ENCODE results near the gene GSE1.

The GSE1 gene

DNA sequence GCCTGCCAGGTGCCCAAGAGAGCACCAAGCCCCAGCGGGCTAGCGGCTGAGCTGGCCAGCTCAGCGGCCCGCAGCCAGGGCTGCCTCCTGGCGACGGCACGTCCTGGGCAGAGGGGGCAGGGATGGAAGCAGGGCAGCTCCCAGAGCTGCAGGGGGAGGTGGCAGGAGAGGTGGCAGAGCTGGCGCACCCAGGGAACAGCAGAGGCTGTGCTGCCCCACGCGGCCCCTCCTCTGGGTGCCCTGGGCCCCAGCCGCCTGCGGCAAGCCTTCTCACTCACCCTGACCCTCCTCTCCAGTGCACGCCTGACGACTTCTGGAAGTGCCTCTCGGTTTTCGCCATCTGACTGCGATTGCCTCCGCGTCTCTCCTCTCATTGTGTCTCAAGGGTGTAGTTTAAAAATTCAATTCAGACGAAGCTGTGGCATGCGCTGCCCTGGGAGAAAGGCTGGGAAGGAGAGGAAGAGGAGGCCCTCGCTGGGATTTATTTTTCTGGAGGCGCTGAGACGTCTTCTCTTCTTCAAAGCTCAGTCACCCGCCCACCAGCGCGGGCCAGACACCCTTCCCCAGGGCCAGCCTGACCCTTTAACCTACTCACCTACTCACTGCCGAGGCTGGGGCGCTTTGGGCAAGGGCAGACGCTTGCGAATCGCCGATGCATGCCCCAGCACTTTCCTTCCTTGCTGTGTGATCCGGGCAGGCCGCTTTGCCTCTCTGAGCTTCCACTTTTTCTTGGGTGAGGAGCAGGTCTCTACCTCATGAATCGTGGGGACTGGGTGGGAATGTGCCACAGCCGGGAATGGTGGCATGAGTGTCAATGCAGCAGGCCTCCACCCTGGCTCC, 24.9 kb downstream of the GSE1 start:
- no peak for DNase-seq (ENCODE audit: low read depth, low spot score)

DNA sequence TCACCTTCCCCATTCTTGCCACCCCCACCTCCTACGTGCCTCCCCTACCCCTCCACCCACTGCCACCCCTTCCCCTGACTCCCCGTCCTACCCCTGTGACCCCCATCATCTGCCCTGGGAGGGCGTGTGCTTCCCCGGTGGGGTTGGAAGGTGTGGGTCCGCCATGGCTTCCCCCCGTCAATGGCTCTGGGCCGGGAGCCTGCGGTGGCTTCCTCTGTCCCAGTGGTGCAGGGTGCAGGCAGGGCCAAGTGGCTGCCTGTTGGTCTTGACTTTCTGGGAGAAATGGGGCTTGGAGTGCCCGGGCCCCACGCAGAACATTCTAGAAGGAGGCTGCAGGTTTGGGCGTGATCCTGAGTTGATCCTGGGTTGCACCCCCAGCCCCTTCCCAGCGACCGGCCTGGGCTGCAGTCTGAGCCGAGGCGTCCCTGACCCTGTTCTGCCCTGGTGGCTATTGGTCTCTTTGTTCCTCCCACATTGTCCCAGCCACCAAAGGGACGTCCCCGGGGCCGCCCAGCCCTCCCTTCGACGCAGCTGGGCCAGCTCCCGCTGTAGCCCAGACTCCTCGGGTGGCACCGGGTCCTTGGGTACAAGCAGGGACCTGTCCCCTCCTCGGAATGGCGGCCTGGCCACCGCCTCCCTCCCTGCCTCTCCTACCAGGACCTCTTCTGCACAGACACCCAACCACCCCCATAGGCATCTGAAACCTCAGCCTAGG, 25.7 kb downstream of the GSE1 start:
- H3K4me3 ChIP-seq (ENCODE audit: low read length) = no peak overlapping the region
- DNase-seq (ENCODE audit: low read depth, low spot score) = no peak

More for the DNA sequence above, 24.9 kb downstream of the GSE1 start:
- H3K4me3 ChIP-seq (ENCODE audit: low read length) = no peak overlapping the region

DNA sequence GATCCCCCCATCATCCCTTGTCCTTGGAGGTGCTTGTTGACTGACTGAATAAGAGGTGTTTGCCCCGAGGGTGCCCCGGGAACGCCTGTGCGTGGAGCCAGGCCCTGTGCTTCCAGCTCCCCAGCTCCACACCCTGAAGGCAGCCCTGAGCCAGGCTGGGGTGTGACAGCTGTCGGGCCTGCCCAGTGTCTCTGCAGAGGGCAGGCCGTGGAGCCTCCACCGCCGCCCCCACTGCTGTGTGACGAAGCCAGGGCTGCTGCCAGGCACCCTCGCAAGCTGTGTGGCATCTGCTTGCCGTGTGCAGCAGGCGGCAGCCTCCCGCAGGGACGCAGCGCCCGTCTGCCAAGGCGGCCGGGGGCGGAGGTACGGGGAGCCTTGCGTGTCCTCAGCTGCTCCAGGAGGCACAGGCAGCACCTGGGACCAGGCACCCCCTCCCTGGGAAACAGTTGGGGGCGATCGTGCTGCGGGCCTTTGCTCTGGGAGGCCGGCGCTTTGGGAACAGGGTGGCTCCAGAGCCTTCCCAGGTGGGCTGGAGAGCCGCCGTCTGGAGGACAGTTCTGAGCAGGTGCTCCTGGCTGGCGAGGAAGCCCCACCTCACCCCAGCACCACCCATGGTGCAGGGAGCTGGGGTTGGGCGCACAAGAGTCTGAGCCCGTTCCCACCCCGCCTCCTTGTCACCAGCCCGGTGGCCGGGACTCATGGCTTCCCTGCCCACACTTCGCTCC, 26.6 kb downstream of the GSE1 start:
- DNase-seq (ENCODE audit: low read depth, low spot score) = no peak
- no peak overlapping the region for H3K4me3 ChIP-seq (ENCODE audit: low read length)

DNA sequence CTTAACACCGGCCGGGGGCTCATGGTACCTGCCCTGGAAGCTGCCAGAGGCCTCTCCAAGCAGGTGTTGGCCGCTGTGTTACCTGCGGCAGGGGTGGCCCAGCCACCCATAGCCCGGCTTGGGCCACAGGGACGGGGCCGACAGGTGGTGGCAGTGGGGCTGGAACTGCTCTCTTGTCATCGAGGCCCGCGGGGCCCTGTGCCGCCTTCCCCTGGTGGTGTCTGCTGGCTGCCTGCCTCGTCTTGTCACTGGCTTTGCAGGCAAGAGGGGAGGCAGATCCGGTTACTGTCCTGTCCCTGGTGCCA, 27.1 kb downstream of the GSE1 start:
- DNase-seq (ENCODE audit: low read depth, low spot score) = no peak
- H3K4me3 ChIP-seq (ENCODE audit: low read length) = no peak overlapping the region

DNA sequence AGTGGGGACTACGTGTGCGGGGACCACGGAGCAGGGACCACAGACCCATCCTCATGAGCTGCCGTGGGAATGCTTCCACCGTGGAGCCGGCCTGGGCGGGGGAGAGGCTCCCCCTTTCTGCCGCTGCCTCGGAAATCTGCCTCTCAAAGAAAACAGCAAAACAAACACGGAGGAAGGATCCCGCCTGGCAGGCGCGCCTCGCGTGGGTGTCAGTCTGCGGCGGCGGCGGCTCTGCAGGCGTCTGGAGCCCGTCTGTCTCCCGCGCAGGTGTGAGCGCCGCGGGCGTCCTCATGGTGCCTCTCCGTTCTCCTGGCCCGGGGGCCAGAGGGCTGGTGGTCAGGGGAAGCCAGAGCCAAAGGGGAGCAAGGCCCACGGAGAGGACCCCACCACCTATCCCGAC, 27.5 kb downstream of the GSE1 start:
- no peak overlapping the region for H3K4me3 ChIP-seq (ENCODE audit: low read length)
- no peak for DNase-seq (ENCODE audit: low read depth, low spot score)

DNA sequence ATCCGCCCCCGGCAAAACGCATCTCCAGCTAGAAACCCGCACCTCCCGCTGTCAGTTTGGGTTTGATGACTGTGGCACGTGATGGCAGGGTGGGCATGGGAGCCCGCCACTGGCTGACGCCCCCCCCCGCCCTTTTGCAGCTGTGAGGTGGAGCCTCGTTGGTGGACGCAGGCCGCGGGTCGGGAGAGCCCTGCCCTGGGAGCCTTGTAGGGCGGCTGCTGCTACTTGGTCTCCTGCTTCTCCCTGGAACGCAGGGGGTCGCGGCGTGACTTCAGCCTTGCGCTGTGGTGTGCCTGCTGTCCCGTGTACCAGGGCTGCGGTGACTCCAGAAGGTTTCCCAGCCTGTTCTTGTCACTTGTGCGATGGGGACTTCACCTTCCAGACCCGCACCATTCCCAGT, 28.2 kb downstream of the GSE1 start:
- DNase-seq (ENCODE audit: low read depth, low spot score) = no peak
- H3K4me3 ChIP-seq (ENCODE audit: low read length) = no peak overlapping the region

DNA sequence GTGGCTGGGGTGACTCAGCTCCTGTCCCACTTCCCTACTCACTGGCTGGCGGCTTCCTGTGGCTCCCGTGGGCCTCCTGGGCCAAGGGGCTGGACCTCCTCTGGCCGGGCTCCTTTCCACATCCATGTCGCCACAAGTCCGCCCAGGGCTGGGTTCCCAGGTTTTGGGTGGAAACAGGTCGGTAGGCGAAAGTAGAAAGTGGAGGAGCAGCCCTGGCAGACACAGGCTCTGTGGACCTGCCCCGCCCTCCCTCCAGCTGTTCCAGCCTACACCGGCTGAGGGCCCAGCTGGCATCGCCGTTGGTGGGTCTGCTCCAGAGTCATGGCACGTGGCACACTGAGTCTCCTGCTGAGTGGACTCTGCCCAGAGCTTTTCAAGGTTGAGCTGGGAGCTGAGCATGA, 28.7 kb downstream of the GSE1 start:
- no peak for DNase-seq (ENCODE audit: low read depth, low spot score)

DNA sequence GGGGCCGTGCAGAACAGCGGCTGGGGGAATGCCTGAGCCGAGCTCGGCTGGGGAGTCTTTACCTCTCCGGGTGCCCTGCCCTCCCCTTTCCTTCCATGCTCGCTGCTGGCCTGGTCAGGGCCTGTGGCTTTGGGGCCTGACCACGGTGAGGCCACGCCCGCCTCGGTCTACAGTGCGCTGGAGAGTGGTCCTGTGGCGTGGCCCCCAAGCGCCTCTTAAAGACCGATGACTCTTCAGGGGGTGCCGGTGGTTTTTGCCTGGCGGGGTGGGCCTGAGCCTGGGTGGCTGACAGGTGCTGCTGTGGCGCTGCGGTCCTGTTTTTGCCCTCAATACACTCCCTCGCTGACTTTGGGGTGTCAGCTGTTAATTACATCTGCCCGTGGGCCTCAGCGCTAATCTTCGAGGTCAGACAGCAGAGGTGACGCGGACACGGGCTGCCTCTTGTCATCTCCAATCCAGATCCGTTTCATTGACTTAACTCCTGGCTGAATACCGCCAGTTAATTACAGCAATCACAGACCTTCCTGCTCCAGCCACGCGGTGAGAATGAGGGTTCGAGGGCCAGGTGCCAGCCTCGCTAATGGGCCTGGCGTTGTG, 29.7 kb downstream of the GSE1 start:
- H3K4me3 ChIP-seq (ENCODE audit: low read length) = no peak overlapping the region
- no peak for DNase-seq (ENCODE audit: low read depth, low spot score)

More for the DNA sequence above, 28.7 kb downstream of the GSE1 start:
- H3K4me3 ChIP-seq (ENCODE audit: low read length) = no peak overlapping the region

DNA sequence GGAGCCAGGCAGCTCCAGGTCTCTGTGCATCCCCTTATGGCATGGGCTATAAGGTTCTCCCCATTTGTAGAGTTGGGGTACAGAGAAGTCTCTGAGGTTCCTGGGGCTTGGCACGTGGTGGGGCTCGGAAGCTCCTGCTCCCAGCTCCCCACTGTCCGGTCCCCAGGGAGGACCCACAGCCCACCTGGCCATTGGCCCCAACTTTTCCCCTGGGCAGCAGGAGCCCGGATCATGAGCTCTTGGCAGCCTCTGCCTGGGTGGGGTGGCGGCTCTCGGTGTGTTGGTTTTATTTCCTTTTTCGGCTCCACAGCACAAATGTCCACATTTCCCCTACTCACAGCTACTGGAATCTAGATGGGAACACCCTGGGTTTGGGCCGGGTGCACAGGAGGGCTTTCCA, 30.5 kb downstream of the GSE1 start:
- DNase-seq (ENCODE audit: low read depth, low spot score) = no peak
- H3K4me3 ChIP-seq (ENCODE audit: low read length) = no peak overlapping the region

DNA sequence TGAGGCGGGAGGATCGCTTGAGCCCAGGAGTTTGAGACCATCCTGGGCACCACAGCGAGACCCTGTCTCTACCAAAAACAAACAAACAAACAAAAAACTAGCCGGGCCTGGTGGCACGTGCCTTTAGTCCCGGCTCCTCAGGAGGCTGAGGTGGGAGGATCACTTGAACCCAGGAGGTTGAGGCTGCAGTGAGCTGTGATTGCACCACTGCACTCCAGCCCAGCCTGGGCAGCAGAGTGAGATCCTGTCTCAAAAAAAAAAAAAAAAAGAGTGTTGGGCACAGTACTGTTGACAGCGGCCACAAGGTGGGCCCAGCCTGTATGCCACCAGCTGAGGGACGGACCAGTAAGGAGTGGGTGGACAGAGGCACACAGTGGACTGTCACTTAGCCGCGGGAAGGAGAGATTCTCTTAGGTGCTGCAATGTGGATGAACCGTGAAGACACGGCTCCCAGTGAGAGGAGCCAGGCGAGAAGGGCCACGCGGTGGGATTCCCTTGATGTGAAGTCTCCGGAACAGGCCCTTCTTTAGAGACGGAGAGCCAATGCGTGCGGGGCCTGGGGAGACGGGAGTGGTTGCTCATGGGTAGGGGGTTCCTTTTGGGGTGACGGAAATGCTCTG, 31.1 kb downstream of the GSE1 start:
- no peak for DNase-seq (ENCODE audit: low read depth, low spot score)
- no peak overlapping the region for H3K4me3 ChIP-seq (ENCODE audit: low read length)

DNA sequence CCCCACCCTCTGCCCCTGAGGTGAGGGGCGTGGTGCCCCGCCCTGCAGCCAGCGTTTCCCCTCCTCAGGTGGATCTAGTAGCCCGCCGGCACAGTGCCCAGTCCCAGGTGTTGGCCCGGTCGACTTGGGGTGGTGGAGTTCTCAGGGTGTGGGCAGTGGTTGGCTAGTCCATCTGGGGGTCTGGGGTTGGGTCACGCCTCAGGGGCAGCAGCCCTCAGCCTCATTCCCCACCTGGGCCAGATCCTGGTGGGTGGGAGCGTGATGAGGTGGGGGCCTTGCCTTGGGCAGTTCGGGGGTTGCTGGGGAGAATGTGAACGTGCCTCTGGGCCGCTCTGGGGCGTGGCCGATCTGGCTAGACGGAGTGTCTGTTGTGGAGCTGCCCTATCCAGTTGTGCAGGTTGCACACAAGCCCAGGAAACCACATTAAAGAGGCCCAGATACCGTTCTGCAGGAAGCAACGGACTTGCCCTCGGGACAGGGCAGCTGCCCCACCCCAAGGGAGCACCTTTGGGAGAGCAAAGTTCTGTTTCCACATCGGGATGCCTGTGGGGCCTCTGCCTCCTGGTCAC, 32.0 kb downstream of the GSE1 start:
- DNase-seq (ENCODE audit: low read depth, low spot score) = no peak
- no peak overlapping the region for H3K4me3 ChIP-seq (ENCODE audit: low read length)

DNA sequence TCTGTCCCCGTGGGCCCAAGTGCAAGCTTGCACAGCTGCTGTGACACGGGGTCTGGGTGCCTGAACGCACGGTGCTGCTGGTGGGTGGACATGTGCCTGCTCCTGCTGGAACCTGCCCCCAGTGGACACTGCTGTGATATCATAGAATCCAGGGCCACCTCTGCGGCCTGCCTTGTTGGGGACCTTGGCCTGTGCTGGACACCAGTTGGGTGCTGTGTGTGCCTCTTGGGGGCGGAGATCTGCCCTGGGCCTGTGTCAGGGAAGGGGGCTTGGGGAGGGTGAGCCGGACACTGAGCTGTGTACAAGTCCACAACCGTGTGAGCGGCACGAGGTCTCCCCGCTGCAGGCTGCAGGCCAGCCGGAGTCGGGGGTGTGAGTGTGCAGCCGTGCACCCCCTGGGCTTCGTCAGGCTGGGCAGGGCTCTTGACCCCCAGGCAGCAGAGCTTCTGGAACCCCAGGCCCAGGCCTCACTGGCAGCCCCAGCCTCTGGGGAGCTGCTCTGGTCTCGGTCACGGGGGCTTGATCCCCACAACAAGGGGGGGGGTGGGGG, 33.3 kb downstream of the GSE1 start:
- no peak for DNase-seq (ENCODE audit: low read depth, low spot score)
- no peak overlapping the region for H3K4me3 ChIP-seq (ENCODE audit: low read length)

DNA sequence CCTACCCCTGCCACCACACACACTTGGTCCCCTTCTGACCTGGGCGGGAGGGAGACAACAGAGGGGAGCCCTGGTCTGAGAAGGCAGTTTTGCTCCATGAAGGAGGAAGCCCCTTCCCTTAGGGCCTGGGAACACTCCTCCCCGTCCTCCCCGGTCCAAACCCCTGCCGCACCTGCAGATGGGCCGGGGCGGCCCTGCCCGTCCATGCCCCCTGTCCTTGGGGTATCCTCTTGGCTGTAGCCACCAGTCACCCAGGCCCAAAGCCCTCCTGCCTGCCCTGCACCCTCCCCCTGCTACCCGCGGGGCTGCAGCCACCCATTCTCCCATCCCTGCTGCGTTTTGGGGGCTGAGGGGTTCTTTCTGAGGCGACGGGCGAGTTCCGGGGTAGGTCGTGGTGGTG, 33.9 kb downstream of the GSE1 start:
- H3K4me3 ChIP-seq (ENCODE audit: low read length) = no peak overlapping the region
- no peak for DNase-seq (ENCODE audit: low read depth, low spot score)

DNA sequence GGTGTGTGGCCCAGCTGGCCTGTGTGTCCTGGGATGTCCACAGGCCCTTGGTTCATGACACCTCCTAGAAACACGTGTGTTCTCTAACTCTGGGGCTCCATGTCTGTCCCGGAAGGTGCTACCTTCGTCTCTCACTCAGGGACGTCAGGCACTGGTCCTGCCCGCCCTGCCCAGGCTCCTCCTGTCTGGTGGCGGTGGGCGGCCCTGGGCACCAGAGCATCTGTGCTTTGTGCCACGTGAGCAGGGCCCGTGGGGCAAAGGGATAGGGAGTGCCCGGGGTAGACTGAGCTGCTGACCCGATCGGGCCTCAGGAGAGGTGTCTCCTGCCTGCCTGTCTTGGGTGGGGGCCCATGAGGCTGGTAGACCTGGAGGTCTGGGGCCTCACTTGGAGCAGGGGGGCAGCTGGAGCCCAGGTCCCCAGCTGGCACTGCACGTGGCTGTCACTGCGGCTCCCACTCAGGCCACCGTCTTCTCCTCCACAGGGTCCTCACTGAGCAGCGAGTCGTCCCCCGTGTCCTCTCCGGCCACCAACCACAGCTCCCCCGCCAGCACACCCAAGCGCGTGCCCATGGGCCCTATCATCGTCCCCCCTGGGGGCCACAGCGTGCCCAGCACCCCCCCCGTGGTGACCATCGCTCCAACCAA, 35.1 kb downstream of the GSE1 start:
- no peak for DNase-seq (ENCODE audit: low read depth, low spot score)
- no peak overlapping the region for H3K4me3 ChIP-seq (ENCODE audit: low read length)

DNA sequence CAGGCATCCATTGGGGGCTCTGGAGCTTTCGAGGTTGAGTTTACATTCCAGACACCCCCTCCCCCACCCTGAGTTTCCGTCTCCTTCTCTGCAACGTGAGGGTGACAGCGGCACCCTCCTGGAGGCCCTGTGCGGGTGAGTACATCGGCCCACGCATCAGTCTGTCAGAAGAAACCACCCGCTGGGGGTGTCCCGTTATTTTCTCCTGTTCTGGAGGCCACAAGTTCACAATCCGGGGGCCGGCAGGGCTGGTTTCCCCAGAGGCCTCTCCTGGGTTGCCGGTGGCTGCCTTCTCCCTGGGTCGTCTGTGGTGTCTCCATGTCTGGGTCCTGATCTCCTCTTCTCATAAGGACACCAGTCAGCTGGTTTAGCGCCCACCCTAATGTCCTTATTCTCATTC, 35.7 kb downstream of the GSE1 start:
- H3K4me3 ChIP-seq (ENCODE audit: low read length) = no peak overlapping the region
- no peak for DNase-seq (ENCODE audit: low read depth, low spot score)

DNA sequence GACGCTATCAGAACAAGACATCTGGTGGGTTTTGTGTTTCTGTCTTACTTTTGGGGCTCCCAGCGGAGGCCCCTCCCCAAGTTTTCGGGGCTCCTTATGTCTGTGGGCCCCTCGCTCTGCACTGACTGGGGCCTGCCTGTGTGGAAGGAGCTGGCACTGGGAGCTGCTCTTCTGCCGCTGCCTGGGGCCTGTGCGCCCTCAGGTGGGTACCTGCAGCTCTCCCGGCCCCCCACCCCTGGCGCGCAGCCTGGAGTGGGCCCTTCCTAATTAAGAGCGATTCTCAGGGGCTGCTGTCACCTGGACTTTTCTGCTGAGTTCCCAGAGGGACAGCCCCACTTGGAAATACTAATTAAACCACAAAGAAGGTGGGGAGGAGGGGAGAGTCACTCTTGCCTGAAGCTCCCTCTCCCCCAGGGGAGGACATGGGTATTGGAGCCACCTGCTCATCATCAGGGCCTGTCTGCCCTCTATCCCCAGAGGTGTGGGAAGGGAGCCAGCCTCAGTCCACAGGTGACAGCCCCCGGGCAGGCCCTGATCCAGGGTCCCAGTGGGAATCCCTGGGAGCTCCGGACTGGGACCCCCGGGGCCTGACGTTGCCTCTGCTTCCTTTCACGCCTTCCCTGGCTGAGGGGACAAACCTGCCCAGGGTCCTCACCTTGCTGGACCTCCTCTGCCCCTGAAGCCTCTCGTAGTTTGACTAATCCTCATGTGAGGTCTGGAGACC, 36.5 kb downstream of the GSE1 start:
- DNase-seq (ENCODE audit: low read depth, low spot score) = no peak
- no peak overlapping the region for H3K4me3 ChIP-seq (ENCODE audit: low read length)

DNA sequence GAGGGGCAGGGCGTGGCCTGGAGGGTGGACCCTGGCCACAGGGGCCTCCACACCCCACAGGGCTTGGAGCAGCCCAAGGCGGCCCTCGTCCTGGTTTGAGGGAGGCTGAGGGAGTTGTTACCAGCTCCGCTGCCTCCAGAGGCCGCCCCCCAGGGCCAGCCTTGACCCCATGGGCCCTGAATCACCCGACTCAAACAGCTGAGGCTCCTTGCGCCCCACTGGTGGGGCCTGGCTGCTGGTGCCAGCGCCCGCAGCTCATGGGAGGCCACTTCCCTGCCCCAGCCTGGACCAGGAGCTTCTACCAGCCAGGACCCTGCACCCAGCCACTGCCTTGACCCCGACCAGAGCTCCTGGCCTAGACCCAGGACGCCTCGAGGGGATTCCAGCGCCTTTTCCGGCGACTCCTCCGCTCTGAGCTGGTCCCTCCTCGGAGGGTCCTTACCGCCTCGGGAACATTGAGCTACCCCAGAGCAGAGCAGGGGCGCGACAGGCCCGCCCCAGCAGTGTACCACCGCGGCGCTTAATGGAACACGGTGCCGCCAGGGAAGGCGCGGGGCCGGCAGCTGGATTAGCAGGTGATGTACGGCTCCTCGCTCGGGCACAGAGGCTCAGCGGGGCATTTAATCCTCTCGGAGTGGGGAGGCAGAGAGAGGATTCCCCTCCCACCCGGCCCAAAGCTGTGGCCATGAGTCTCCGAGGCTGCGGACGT, 37.2 kb downstream of the GSE1 start:
- no peak for DNase-seq (ENCODE audit: low read depth, low spot score)
- no peak overlapping the region for H3K4me3 ChIP-seq (ENCODE audit: low read length)
